ENCODE data around the gene CHMP2A. TPM values are rescaled to one million over a fixed set of nuclear protein-coding genes. Genes with fewer than 3 reads are reported as not detected.

The CHMP2A gene
- polyA plus RNA-seq, 1 of the 3 experiments (the other 2 are of a cell fraction), result 381 TPM

- TF ChIP-seq IRF3 (IDR thresholded peaks at IDR 0.05; ENCODE audit: low read depth, low read length) (no peak), SIN3A (IDR thresholded peaks at IDR 0.05; ENCODE audit: borderline replicate concordance, low read depth, low read length) (peak; percentile 13; the same call in 1 of the 2 replicates), EP300 (IDR thresholded peaks at IDR 0.05; ENCODE audit: borderline replicate concordance in 1 of 2, low read depth in 1 of 2, low read length in 1 of 2) (no peak), SMC3 (IDR thresholded peaks at IDR 0.05; ENCODE audit: low read depth, low read length) (no peak), CHD2 (IDR thresholded peaks at IDR 0.05; ENCODE audit: low read length, partially characterized antibody) (peak; percentile 65), NRF1 (IDR thresholded peaks at IDR 0.05; ENCODE audit: low read depth, low read length) (peak; percentile 65), RFX5 (IDR thresholded peaks at IDR 0.05; ENCODE audit: low read length) (0 out of 2 replicates have a peak, but pooled peaks have one; percentile 5), MXI1 (IDR thresholded peaks at IDR 0.05; ENCODE audit: low read depth, low read length) (peak; percentile 31), PBX3 (IDR thresholded peaks at IDR 0.05) (no peak)
Observed at GRCh38 chr19:58575183-58576041, 20.5 kb upstream of the CHMP2A start (continued).

GRCh38 chr19:58573658-58574164 lies 18.8 kb upstream of the CHMP2A start:
- Histone ChIP-seq H2AFZ (ENCODE audit: low read depth) (peak overlapping the region; percentile 32; the same call in 1 of the 2 replicates), H3K4me2 (peak overlapping the region; percentile 93), H3K4me3 (ENCODE audit: low read depth in 2 of 2, low read length in 1 of 2) (peak overlapping the region; percentile 64 to 79), H3K27ac (ENCODE audit: low read depth in 2 of 2, low read length in 1 of 2) (peak overlapping the region; percentile 97), H3K9me2 (no peaks in the 10 kb centered on the region), H4K20me1 (ENCODE audit: insufficient read depth) (no peaks in the 10 kb centered on the region), H3K9me3 (no peaks in the 10 kb centered on the region), H3K27me3 (ENCODE audit: insufficient read depth) (no peaks in the 10 kb centered on the region), H3K4me1 (ENCODE audit: control insufficient read depth in 1 of 2, insufficient read depth in 2 of 2, low read depth in 1 of 2, low read length in 1 of 2) (peaks cover 4 to 22% of the 10 kb centered on the region in 2 experiments; a peak in 2 of 4 replicates), H3K36me3 (replicated peaks in 1 of 2; ENCODE audit: control insufficient read depth in 1 of 2, insufficient read depth in 2 of 2, low read length in 1 of 2) (peaks cover 5 to 25% of the 10 kb centered on the region in 2 experiments), H3F3A (replicated peaks; ENCODE audit: insufficient read depth) (peaks cover 16% of the 10 kb centered on the region), H3K9ac (peak overlapping the region; percentile 89), H3K79me2 (ENCODE audit: insufficient read depth) (peaks cover 40% of the 10 kb centered on the region)
- DNase-seq, result no peak
- no peak for TF ChIP-seq RAD21 (IDR thresholded peaks at IDR 0.05; ENCODE audit: low read length)
- TF ChIP-seq TEAD4 (IDR thresholded peaks at IDR 0.05; ENCODE audit: borderline replicate concordance, insufficient read depth), result no peak
- TF ChIP-seq IRF3 (IDR thresholded peaks at IDR 0.05; ENCODE audit: low read depth, low read length), result no peak
- no peak for TF ChIP-seq TAF1 (IDR thresholded peaks at IDR 0.05; ENCODE audit: borderline replicate concordance, low read depth, low read length)
- peak; percentile 83 for TF ChIP-seq SIN3A (IDR thresholded peaks at IDR 0.05; ENCODE audit: borderline replicate concordance, low read depth, low read length)
- TF ChIP-seq MXI1 (IDR thresholded peaks at IDR 0.05; ENCODE audit: low read depth, low read length), result peak; percentile 99; the same call in 1 of the 2 replicates
- TF ChIP-seq RFX5 (IDR thresholded peaks at IDR 0.05; ENCODE audit: low read length), result 0 out of 2 replicates have a peak, but pooled peaks have one; percentile 8
- WGBS (ENCODE audit: low lambda C conversion rate), result 2% methylated on average over 20 of the region's 20 CpGs
- ChIA-PET POLR2A (no interaction called here), CTCF (no interaction called here)

Data from SK-N-SH (cell line).